Mesothelial cell of epicardium (in vitro differentiated cells): Measurements from ENCODE around the gene EFEMP2. TPM values are rescaled to one million over a fixed set of nuclear protein-coding genes. Genes with fewer than 3 reads are reported as not detected.

Source experiments
- DNase-seq, 2 experiments: peaks; one replicate each; pipeline ENCODE4 v3.0.0; 2021; ENCODE audit warnings: low spot score in 2 of 2; ENCODE audit not compliant: unreplicated experiment in 2 of 2
- H3K27ac Mint-ChIP-seq: 2 replicates; pipeline ENCODE4 v1.8.0; 2021; ENCODE audit warnings: mixed read lengths
- H3K27me3 Mint-ChIP-seq: 2 replicates; pipeline ENCODE4 v1.8.0; 2021; ENCODE audit warnings: low read depth, mixed read lengths
- H3K36me3 Mint-ChIP-seq: 2 replicates; pipeline ENCODE4 v1.8.0; 2021; ENCODE audit warnings: mixed read lengths
- H3K4me1 Mint-ChIP-seq: 2 replicates; pipeline ENCODE4 v1.8.0; 2021; ENCODE audit warnings: mixed read lengths
- H3K4me3 Mint-ChIP-seq: 2 replicates; pipeline ENCODE4 v1.8.0; 2021; ENCODE audit warnings: mild to moderate bottlenecking, moderate library complexity, mixed read lengths
- H3K9me3 Mint-ChIP-seq: 2 replicates; pipeline ENCODE4 v1.8.0; 2021; ENCODE audit warnings: mixed read lengths
- CTCF ChIP-seq: fragments of 200-600 bp; sonication (generic); IDR thresholded peaks from one replicate; pipeline ENCODE4 v1.5.0; 2021; ENCODE audit warnings: antibody characterized with exemption; ENCODE audit not compliant: unreplicated experiment
- total RNA-seq: library from RNA; stranded (reverse); gene quantifications from 3 replicates; pipeline ENCODE4 v1.2.1, GENCODE V29; 2021

EFEMP2 gene
- total RNA-seq, 1 donor from 2014 or later, result 203 TPM

- H3K36me3 Mint-ChIP-seq, result peaks cover 16% of the 10 kb centered on the region
- H3K4me3 Mint-ChIP-seq, result peak overlapping the region; percentile 88
- no peaks in the 10 kb centered on the region for H3K9me3 Mint-ChIP-seq
- peaks cover 39% of the 10 kb centered on the region for H3K4me1 Mint-ChIP-seq
- peak overlapping the region; percentile 97 for H3K27ac Mint-ChIP-seq
- TF ChIP-seq CTCF, result no peak
- H3K27me3 Mint-ChIP-seq, result no peaks in the 10 kb centered on the region
- DNase-seq, result peak in 1 of 2 experiments; percentile 66
Observed at GRCh38 chr11:65859812-65860277, 12.8 kb downstream of the EFEMP2 start.

- TF ChIP-seq CTCF, result no peak
- H3K4me1 Mint-ChIP-seq, result peaks cover 41% of the 10 kb centered on the region
- peak overlapping the region; percentile 88 for H3K4me3 Mint-ChIP-seq
- no peaks in the 10 kb centered on the region for H3K27me3 Mint-ChIP-seq
- peaks cover 22% of the 10 kb centered on the region for H3K36me3 Mint-ChIP-seq
- DNase-seq, result peak; percentile 98
- peak overlapping the region; percentile 100 for H3K27ac Mint-ChIP-seq
- H3K9me3 Mint-ChIP-seq, result no peaks in the 10 kb centered on the region
Observed at GRCh38 chr11:65859095-65859811, 13.3 kb downstream of the EFEMP2 start.

- peak overlapping the region; percentile 100 for H3K27ac Mint-ChIP-seq
- no peak for DNase-seq
- no peak for TF ChIP-seq CTCF
- H3K4me1 Mint-ChIP-seq, result peaks cover 41% of the 10 kb centered on the region
- peak overlapping the region; percentile 88 for H3K4me3 Mint-ChIP-seq
- H3K9me3 Mint-ChIP-seq, result no peaks in the 10 kb centered on the region
- H3K27me3 Mint-ChIP-seq, result no peaks in the 10 kb centered on the region
- peaks cover 26% of the 10 kb centered on the region for H3K36me3 Mint-ChIP-seq
Observed at GRCh38 chr11:65858681-65859087, 13.9 kb downstream of the EFEMP2 start.

- TF ChIP-seq CTCF, result no peak
- Mint-ChIP-seq H3K4me1 (peaks cover 41% of the 10 kb centered on the region), H3K9me3 (no peaks in the 10 kb centered on the region), H3K36me3 (peaks cover 31% of the 10 kb centered on the region), H3K27ac (peak within 1 kb of the TSS; percentile 100), H3K27me3 (no peaks in the 10 kb centered on the region), H3K4me3 (peak within 1 kb of the TSS; percentile 88)
- peak; percentile 92 to 97 for DNase-seq
Observed at GRCh38 chr11:65857853-65858680, 14.5 kb downstream of the EFEMP2 start, which contains the start of gene CFL1. CFL1 (minus strand) TSS chr11:65858180; CDS start chr11:65858099, 81 bp downstream.

- no peaks in the 10 kb centered on the region for H3K27me3 Mint-ChIP-seq
- no peak overlapping the region for H3K27ac Mint-ChIP-seq
Observed at GRCh38 chr11:65857500-65857852, 15.1 kb downstream of the EFEMP2 start.

More at GRCh38 chr11:65857500-65857852, 15.1 kb downstream of the EFEMP2 start:
- no peak for TF ChIP-seq CTCF
- Mint-ChIP-seq H3K4me1 (peaks cover 37% of the 10 kb centered on the region), H3K4me3 (peak overlapping the region; percentile 79), H3K9me3 (no peaks in the 10 kb centered on the region), H3K36me3 (peaks cover 28% of the 10 kb centered on the region)
- peak in 1 of 2 experiments; percentile 64 for DNase-seq
